Airway epithelial cell (primary cell): ENCODE results near the gene ZCCHC2. TPM values are rescaled to one million over a fixed set of nuclear protein-coding genes. Genes with fewer than 3 reads are reported as not detected.

Experiments used
- total RNA-seq: library from RNA; depleted of rRNA; stranded (reverse); fragments of >200 nt; gene quantifications from 2 replicates; pipeline ENCODE4 v1.2.3, GENCODE V29; 2015

ZCCHC2 gene
- total RNA-seq = 7.8 and 8.0 TPM in 2 replicates

GRCh38 chr18:62522504-62523254, at the start of gene ZCCHC2:
TSS of gene ZCCHC2 (plus strand) at chr18:62523025. CDS start at chr18:62523425, 400 bp downstream.

Other genes starting within 250 kb of the ZCCHC2 start
- 3.5 and 4.0 TPM in 2 replicates for gene TNFRSF11A, start 197.7 kb upstream of the ZCCHC2 start, total RNA-seq
- 5.9 and 6.8 TPM in 2 replicates for gene PHLPP1, start 192.5 kb downstream of the ZCCHC2 start, total RNA-seq